ENCODE data around the gene ABO.

GRCh38 chr9:133256686-133257091 lies 18.3 kb downstream of the ABO start:
- no peak for TF ChIP-seq POLR2AphosphoS5 (IDR thresholded peaks at IDR 0.05; ENCODE audit: low read depth, low read length)
- no peak for TF ChIP-seq POLR2A (IDR thresholded peaks at IDR 0.05; ENCODE audit: low read depth, low read length)
